SK-N-MC (cell line): ENCODE measurements around the gene ANKRD45.

Source experiments
- EZH2 ChIP-seq: fragments of 200-600 bp; sonication (generic); IDR thresholded peaks from one replicate; pipeline ENCODE4 v1.6.1; 2017; ENCODE audit warnings: antibody characterized with exemption
- FOXP2 ChIP-seq: optimal IDR thresholded peaks from 2 replicates; pipeline ENCODE3; 2011; ENCODE audit warnings: mild to moderate bottlenecking, moderate library complexity; ENCODE audit not compliant: insufficient read depth; ENCODE audit errors: extremely low read length, control extremely low read depth
- POLR2AphosphoS5 ChIP-seq: IDR thresholded peaks from 2 replicates; pipeline ENCODE4 v1.6.1; 2012; ENCODE audit warnings: mild to moderate bottlenecking, low read depth, low read length, borderline replicate concordance

GRCh38 chr1:173663159-173663558 lies 6.5 kb downstream of the ANKRD45 start:
- TF ChIP-seq POLR2AphosphoS5 (no peak), EZH2 (no peak), FOXP2 (no peak)
